NB4 (cell line): ENCODE measurements around the gene IRF2BP2.

Source experiments
- DNase-seq: peaks from one replicate; pipeline ENCODE4 v3.0.0; 2010; ENCODE audit warnings: low read depth
- H3K4me3 ChIP-seq: one replicate; pipeline ENCODE4 v1.5.1; 2011; ENCODE audit warnings: mild to moderate bottlenecking, low read depth, low read length, moderate library complexity
- CTCF ChIP-seq: IDR thresholded peaks from one replicate; pipeline ENCODE4 v1.5.1; 2012; ENCODE audit warnings: low read depth, low read length
- MAX ChIP-seq: IDR thresholded peaks from 2 replicates; pipeline ENCODE4 v1.6.1; 2011; ENCODE audit warnings: low read depth, low read length
- MYC ChIP-seq: IDR thresholded peaks from 2 replicates; pipeline ENCODE4 v1.6.1; 2011; ENCODE audit warnings: low read depth, low read length
- POLR2A ChIP-seq: IDR thresholded peaks from 2 replicates; pipeline ENCODE4 v1.6.1; 2011; ENCODE audit warnings: mild to moderate bottlenecking; ENCODE audit not compliant: insufficient read length; ENCODE audit errors: extremely low read depth

The IRF2BP2 gene

DNA sequence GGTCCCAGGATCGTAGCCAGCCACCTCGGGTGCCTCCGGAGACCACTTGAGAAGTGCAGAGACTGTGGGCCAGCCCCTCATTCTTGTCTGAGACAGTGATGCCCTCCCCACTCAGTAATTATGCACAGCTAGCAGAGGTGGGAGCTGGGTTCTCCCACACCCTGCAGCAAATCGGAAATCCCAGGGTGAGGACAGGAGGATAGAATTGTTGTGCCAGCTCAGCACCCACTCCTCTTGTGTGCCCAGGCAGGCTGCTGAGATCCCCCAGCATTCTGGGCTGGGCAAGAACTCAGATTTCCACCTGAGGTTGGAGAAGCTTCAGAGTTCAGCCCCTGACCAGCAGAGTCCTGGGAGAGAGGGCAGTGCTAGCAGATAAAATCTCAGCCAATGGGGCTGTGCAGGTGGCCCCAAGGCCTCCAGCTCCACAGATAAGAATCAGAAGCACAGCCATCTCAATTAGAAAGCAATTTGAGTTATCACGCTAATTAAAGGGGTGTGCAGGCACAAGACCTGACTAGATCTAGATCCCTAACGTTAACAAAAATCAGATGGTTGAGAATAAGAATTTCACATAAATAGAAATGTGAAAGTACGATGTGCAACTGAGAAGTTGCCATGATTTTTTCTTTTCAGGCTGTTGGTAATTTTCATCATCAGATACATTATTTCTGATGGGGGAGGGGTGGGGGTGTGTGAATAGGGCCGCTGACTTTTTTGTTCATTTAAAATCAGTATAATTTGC, 45.5 kb upstream of the IRF2BP2 start:
- TF ChIP-seq POLR2A = no peak
- no peak for TF ChIP-seq MAX
- H3K4me3 ChIP-seq = no peak overlapping the region
- no peak for DNase-seq

DNA sequence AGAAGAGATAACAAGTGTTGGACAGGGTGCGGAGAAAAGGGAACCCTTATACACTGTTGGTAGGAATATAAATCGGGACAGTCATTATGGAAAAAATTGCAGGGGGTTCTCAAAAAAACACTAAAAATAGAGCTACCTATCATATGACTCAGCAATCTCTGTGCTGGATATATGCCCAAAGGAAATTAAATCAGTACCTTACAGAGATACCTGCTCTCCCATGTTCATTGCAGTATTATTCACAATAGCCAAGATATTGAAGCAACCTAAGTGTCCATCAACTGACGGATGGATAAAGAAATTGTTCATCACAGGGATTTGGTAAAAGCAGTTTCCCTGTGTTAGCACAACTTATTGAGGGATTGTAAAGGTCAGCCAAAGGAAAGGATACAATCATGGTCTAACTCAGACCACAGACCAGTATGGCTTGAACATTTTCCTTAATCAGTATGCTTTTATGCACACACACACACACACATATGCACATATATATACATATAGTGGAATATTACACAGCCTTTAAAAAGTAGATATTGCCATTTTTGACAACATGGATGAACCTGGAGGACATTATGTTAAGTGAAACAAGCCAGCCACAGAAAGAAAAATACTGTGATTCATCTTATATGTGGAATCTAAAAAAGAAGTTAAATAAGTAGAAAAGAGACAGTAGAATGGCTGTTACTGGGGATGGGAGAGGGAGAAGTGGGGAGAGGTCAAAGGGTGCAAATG, 44.2 kb upstream of the IRF2BP2 start:
- no peak for DNase-seq
- TF ChIP-seq MAX = no peak
- TF ChIP-seq POLR2A = no peak
- no peak for TF ChIP-seq MYC
- no peak for TF ChIP-seq CTCF
- H3K4me3 ChIP-seq = no peak overlapping the region

GRCh38 chr1:234649432-234650081, 39.6 kb upstream of the IRF2BP2 start:
- H3K4me3 ChIP-seq = no peak overlapping the region
- no peak for DNase-seq

GRCh38 chr1:234647758-234648157, 37.8 kb upstream of the IRF2BP2 start:
- no peak overlapping the region for H3K4me3 ChIP-seq
- DNase-seq = no peak
- TF ChIP-seq MAX (no peak), MYC (no peak), CTCF (no peak), POLR2A (no peak)

More at GRCh38 chr1:234649432-234650081, 39.6 kb upstream of the IRF2BP2 start:
- no peak for TF ChIP-seq MAX
- no peak for TF ChIP-seq POLR2A
- no peak for TF ChIP-seq MYC
- TF ChIP-seq CTCF = no peak

- TF ChIP-seq MYC = no peak
- no peak for TF ChIP-seq MAX
- no peak for TF ChIP-seq CTCF
- no peak for TF ChIP-seq POLR2A
- no peak overlapping the region for H3K4me3 ChIP-seq
- DNase-seq = no peak
These were observed 37.3 kb upstream of the IRF2BP2 start for GRCh38 chr1:234647245-234647644.

DNA sequence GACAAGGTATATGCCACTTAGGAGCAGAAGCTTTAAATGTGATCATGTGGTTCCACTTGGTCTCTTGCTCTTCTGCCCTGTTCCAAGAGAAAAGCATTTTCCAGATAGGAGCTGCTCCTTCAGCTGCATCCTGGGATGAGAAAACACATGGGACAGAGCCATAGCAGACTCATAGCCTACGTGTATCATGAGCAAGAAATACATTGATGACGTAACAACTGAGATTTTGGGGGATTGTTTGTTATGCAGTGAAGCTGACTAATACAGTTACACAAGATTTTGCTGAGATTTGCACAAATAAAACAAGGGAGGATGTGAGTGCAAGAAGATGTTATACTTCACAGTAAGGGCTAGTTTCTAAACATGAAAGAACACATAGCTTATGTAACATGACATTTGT, 36.0 kb upstream of the IRF2BP2 start:
- no peak overlapping the region for H3K4me3 ChIP-seq
- no peak for TF ChIP-seq MYC
- TF ChIP-seq POLR2A = no peak
- no peak for TF ChIP-seq MAX
- no peak for TF ChIP-seq CTCF
- DNase-seq = no peak
